H9 (cell line): ENCODE data around the gene PPARD. TPM values are rescaled to one million over a fixed set of nuclear protein-coding genes. Genes with fewer than 3 reads are reported as not detected.

ENCODE experiments used
- DNase-seq: peaks from one replicate; pipeline ENCODE4 v3.0.0-alpha.2; 2017
- H2AFZ ChIP-seq: one replicate; pipeline ENCODE4 v1.6.1; 2013; ENCODE audit warnings: mild to moderate bottlenecking, low read length, control low read depth, moderate library complexity
- H2AK5ac ChIP-seq: 2 replicates; pipeline ENCODE4 v1.6.1; 2013; ENCODE audit warnings: low read length, control low read depth, mixed read lengths; ENCODE audit not compliant: insufficient read length
- H2BK120ac ChIP-seq: one replicate; pipeline ENCODE4 v1.6.1; 2013; ENCODE audit warnings: low read depth, mild to moderate bottlenecking, low read length, control low read depth, inconsistent platforms; ENCODE audit not compliant: poor library complexity, severe bottlenecking
- H2BK12ac ChIP-seq: 2 replicates; pipeline ENCODE4 v1.6.1; 2013; ENCODE audit warnings: low read length, control low read depth, mixed read lengths, low read depth; ENCODE audit not compliant: insufficient read length
- H2BK15ac ChIP-seq: 2 replicates; pipeline ENCODE4 v1.6.1; 2013; ENCODE audit warnings: low read depth, low read length, control low read depth
- H2BK20ac ChIP-seq: one replicate; pipeline ENCODE4 v1.6.1; 2013; ENCODE audit warnings: low read depth, mild to moderate bottlenecking, low read length, control low read depth, inconsistent platforms; ENCODE audit not compliant: poor library complexity, severe bottlenecking
- H2BK5ac ChIP-seq: 2 replicates; pipeline ENCODE4 v1.6.1; 2013; ENCODE audit warnings: low read length, control low read depth, mixed read lengths; ENCODE audit not compliant: insufficient read length
- H3K14ac ChIP-seq: 2 replicates; pipeline ENCODE4 v1.6.1; 2013; ENCODE audit warnings: low read length, control low read depth; ENCODE audit not compliant: insufficient read depth
- H3K18ac ChIP-seq: 2 replicates; pipeline ENCODE4 v1.6.1; 2013; ENCODE audit warnings: low read depth, mild to moderate bottlenecking, mixed read lengths, low read length, control low read depth; ENCODE audit not compliant: insufficient read length
- H3K23ac ChIP-seq: 2 replicates; pipeline ENCODE4 v1.6.1; 2013; ENCODE audit warnings: low read length, control low read depth, mixed read lengths, low read depth; ENCODE audit not compliant: insufficient read length
- H3K23me2 ChIP-seq: 2 replicates; pipeline ENCODE4 v1.6.1; 2013; ENCODE audit warnings: low read depth, mild to moderate bottlenecking, mixed read lengths, low read length, control low read depth; ENCODE audit not compliant: insufficient read length, poor library complexity, severe bottlenecking
- H3K27ac ChIP-seq: 2 replicates; pipeline ENCODE4 v1.5.1; 2013; ENCODE audit warnings: low read length, control low read depth, mixed read lengths, low read depth; ENCODE audit not compliant: insufficient read length
- H3K27me3 ChIP-seq: 2 replicates; pipeline ENCODE4 v1.6.1; 2013; ENCODE audit warnings: low read length, control low read depth, inconsistent platforms; ENCODE audit not compliant: insufficient read depth
- H3K4ac ChIP-seq: 2 replicates; pipeline ENCODE4 v1.6.1; 2013; ENCODE audit warnings: low read depth, mild to moderate bottlenecking, control low read depth, inconsistent platforms, low read length, moderate library complexity
- H3K4me1 ChIP-seq: 2 replicates; pipeline ENCODE4 v1.6.1; 2013; ENCODE audit warnings: low read length, control low read depth, inconsistent platforms; ENCODE audit not compliant: insufficient read depth
- H3K4me2 ChIP-seq: 2 replicates; pipeline ENCODE4 v1.6.1; 2013; ENCODE audit warnings: low read length, control low read depth, mixed read lengths; ENCODE audit not compliant: insufficient read length, insufficient read depth
- H3K56ac ChIP-seq: 2 replicates; pipeline ENCODE4 v1.6.1; 2013; ENCODE audit warnings: low read depth, mild to moderate bottlenecking, mixed read lengths, low read length, control low read depth; ENCODE audit not compliant: insufficient read length
- H3K79me1 ChIP-seq: 2 replicates; pipeline ENCODE4 v1.6.1; 2013; ENCODE audit warnings: low read depth, mild to moderate bottlenecking, moderate library complexity, low read length, control low read depth, inconsistent platforms; ENCODE audit not compliant: insufficient read depth, poor library complexity, severe bottlenecking
- H3K79me2 ChIP-seq: 2 replicates; pipeline ENCODE4 v1.6.1; 2013; ENCODE audit warnings: low read length, control low read depth, inconsistent platforms; ENCODE audit not compliant: insufficient read depth
- H3K9ac ChIP-seq: 2 replicates; pipeline ENCODE4 v1.6.1; 2013; ENCODE audit warnings: low read length, control low read depth, mixed read lengths; ENCODE audit not compliant: insufficient read length; ENCODE audit errors: extremely low read depth
- H3K9me3 ChIP-seq: one replicate; pipeline ENCODE4 v1.6.1; 2013; ENCODE audit warnings: low read depth, low read length, inconsistent platforms; ENCODE audit not compliant: control insufficient read depth
- H3T11ph ChIP-seq: one replicate; pipeline ENCODE4 v1.6.1; 2013; ENCODE audit warnings: mild to moderate bottlenecking, low read length, control low read depth, inconsistent platforms
- H4K20me1 ChIP-seq: one replicate; pipeline ENCODE4 v1.6.1; 2013; ENCODE audit not compliant: control insufficient read depth, insufficient read length, insufficient read depth
- H4K5ac ChIP-seq: 2 replicates; pipeline ENCODE4 v1.6.1; 2013; ENCODE audit warnings: low read depth, mild to moderate bottlenecking, mixed read lengths, low read length, control low read depth; ENCODE audit not compliant: insufficient read length
- H4K8ac ChIP-seq: replicated peaks from 2 replicates; pipeline ENCODE4 v1.6.1; 2013; ENCODE audit warnings: low read length, control low read depth, mixed read lengths, low read depth; ENCODE audit not compliant: insufficient read length
- H4K91ac ChIP-seq: 2 replicates; pipeline ENCODE4 v1.6.1; 2013; ENCODE audit warnings: low read depth, mild to moderate bottlenecking, moderate library complexity, mixed read lengths, low read length, control low read depth; ENCODE audit not compliant: insufficient read length
- H3K27ac Mint-ChIP-seq, 3 experiments: 2 replicates in 2 of 3; 3 replicates in 1 of 3; pipeline ENCODE4 v1.8.0; 2020 to 2021; ENCODE audit warnings: mixed read lengths in 3 of 3, mild to moderate bottlenecking in 1 of 3, moderate library complexity in 1 of 3
- H3K27me3 Mint-ChIP-seq: 2 replicates; pipeline ENCODE4 v1.8.0; 2021; ENCODE audit warnings: low read depth, mild to moderate bottlenecking, moderate library complexity, mixed read lengths
- H3K36me3 Mint-ChIP-seq, 3 experiments: 2 replicates in 2 of 3; 3 replicates in 1 of 3; pipeline ENCODE4 v1.8.0; 2020 to 2021; ENCODE audit warnings: low read depth in 3 of 3, mixed read lengths in 3 of 3; ENCODE audit not compliant: insufficient read depth in 1 of 3
- H3K4me1 Mint-ChIP-seq, 2 experiments: 2 replicates each; pipeline ENCODE4 v1.8.0; 2020; ENCODE audit warnings: mixed read lengths in 2 of 2
- H3K4me3 Mint-ChIP-seq, 2 experiments: 2 replicates in 1 of 2; 3 replicates in 1 of 2; pipeline ENCODE4 v1.8.0; 2020 to 2021; ENCODE audit warnings: mild to moderate bottlenecking in 2 of 2, mixed read lengths in 2 of 2, moderate library complexity in 1 of 2
- H3K9me3 Mint-ChIP-seq, 2 experiments: 2 replicates in 1 of 2; 3 replicates in 1 of 2; pipeline ENCODE4 v1.8.0; 2020; ENCODE audit warnings: mild to moderate bottlenecking in 2 of 2, mixed read lengths in 2 of 2, moderate library complexity in 1 of 2
- CTCF ChIP-seq: fragments of 200-600 bp; sonication (generic); conservative IDR thresholded peaks from 3 replicates; pipeline ENCODE4 v1.8.0; 2021; ENCODE audit warnings: antibody characterized with exemption, mild to moderate bottlenecking
- WGBS: extraction: QIAGEN DNeasy Blood & Tissue Kit; methylation state at CpG from one replicate; pipeline ENCODE4 v1.1.7; 2013; ENCODE audit warnings: missing lambda C conversion rate, low lambda C conversion rate, mixed read lengths; ENCODE audit not compliant: insufficient read length; ENCODE audit errors: extremely low coverage; 5-methylcytosine and 5-hydroxymethylcytosine counted together
- total RNA-seq: library from RNA; stranded (reverse); gene quantifications from 2 replicates; pipeline ENCODE4 v1.2.1, GENCODE V29; 2021

The PPARD gene
- total RNA-seq, 1 experiment from 2014 or later = 11.7 TPM

GRCh38 chr6:35403544-35404442, 61.4 kb downstream of the PPARD start:
- Histone ChIP-seq H3K14ac (no peak overlapping the region), H3K9me3 (no peaks in the 10 kb centered on the region), H2AFZ (no peak overlapping the region), H3K27me3 (no peaks in the 10 kb centered on the region), H3K23ac (no peak overlapping the region), H3K9ac (no peak overlapping the region), H4K5ac (no peak overlapping the region), H2BK20ac (no peak overlapping the region), H4K20me1 (no peaks in the 10 kb centered on the region), H3K18ac (no peak overlapping the region), H3K27ac (no peak overlapping the region), H3K4me1 (no peaks in the 10 kb centered on the region), H3T11ph (no peak overlapping the region), H2BK12ac (no peak overlapping the region), H2AK5ac (no peak overlapping the region), H3K4ac (no peak overlapping the region), H4K8ac (no peak overlapping the region), H2BK120ac (no peak overlapping the region), H4K91ac (no peak overlapping the region), H3K4me2 (no peak overlapping the region), H3K79me1 (no peaks in the 10 kb centered on the region), H3K23me2 (no peaks in the 10 kb centered on the region), H3K79me2 (no peaks in the 10 kb centered on the region; the same call in 1 of the 2 replicates), H2BK5ac (no peak overlapping the region), H2BK15ac (no peak overlapping the region), H3K56ac (no peak overlapping the region)
- H3K4me3 Mint-ChIP-seq = no peak overlapping the region
- no CpG with 5 or more reads among the region's 8 CpGs for WGBS
- H3K27me3 Mint-ChIP-seq = peaks cover 2% of the 10 kb centered on the region; the same call in 1 of the 2 replicates
- H3K36me3 Mint-ChIP-seq = no peaks in the 10 kb centered on the region; a peak in 1 of 7 replicates
- H3K27ac Mint-ChIP-seq = peak overlapping the region in 1 of 3 experiments; percentile 47; a peak in 2 of 7 replicates
- H3K4me1 Mint-ChIP-seq = peaks cover 6% of the 10 kb centered on the region in 2 experiments
- no peak for DNase-seq
- TF ChIP-seq CTCF = no peak
- no peaks in the 10 kb centered on the region for H3K9me3 Mint-ChIP-seq
